Measurements from ENCODE around the gene HSD11B1.
A peak's percentile ranks its signal among the peaks of the same experiment; 100 is the strongest.

The HSD11B1 gene

DNA sequence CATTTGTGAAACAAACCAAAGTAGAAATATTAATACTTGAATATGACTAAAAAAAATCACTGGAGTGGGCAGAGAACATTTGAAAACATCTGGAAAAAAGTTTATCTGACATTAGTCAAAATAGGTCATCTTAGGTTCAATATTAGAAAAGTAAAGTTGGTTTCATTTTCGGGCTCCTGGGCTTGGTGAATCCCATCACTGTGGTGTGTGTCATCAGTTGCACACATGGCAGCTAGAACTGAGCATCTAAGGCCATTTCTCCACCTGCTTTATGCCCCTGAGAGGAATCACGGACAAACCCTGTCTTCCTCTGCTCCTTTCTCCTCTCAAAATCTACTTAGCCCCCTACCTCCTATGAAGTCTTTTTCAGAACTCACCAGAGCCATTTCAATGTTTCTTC, 5.4 kb downstream of the HSD11B1 start:
- H2AFZ ChIP-seq (ENCODE audit: low read depth, low read length) = no peak overlapping the region
- ATAC-seq (ENCODE audit: insufficient read depth, low read depth) (peak; percentile 56; the same call in 1 of the 3 replicates), DNase-seq (no peak)
- no peaks in the 10 kb centered on the region for H3K36me3 ChIP-seq (ENCODE audit: insufficient read depth, low read length)
- no peak overlapping the region for H3K4me3 ChIP-seq (ENCODE audit: low read depth in 1 of 2, low read length in 2 of 2)
- no peaks in the 10 kb centered on the region for H3K27me3 ChIP-seq (ENCODE audit: insufficient read depth, low read length, poor library complexity)
- H4K20me1 ChIP-seq (ENCODE audit: insufficient read depth, low read length) = no peaks in the 10 kb centered on the region
- no peak overlapping the region for H3K4me2 ChIP-seq (ENCODE audit: insufficient read depth, low read length)
- no peaks in the 10 kb centered on the region for H3K9me3 ChIP-seq (ENCODE audit: insufficient read depth, low read length, severe bottlenecking)
- no peaks in the 10 kb centered on the region for H3K79me2 ChIP-seq (ENCODE audit: insufficient read depth, low read length)
- no peak for TF ChIP-seq EZH2 (IDR thresholded peaks at IDR 0.05; ENCODE audit: borderline replicate concordance, low read depth, low read length, severe bottlenecking)
- TF ChIP-seq, protein P1, sequence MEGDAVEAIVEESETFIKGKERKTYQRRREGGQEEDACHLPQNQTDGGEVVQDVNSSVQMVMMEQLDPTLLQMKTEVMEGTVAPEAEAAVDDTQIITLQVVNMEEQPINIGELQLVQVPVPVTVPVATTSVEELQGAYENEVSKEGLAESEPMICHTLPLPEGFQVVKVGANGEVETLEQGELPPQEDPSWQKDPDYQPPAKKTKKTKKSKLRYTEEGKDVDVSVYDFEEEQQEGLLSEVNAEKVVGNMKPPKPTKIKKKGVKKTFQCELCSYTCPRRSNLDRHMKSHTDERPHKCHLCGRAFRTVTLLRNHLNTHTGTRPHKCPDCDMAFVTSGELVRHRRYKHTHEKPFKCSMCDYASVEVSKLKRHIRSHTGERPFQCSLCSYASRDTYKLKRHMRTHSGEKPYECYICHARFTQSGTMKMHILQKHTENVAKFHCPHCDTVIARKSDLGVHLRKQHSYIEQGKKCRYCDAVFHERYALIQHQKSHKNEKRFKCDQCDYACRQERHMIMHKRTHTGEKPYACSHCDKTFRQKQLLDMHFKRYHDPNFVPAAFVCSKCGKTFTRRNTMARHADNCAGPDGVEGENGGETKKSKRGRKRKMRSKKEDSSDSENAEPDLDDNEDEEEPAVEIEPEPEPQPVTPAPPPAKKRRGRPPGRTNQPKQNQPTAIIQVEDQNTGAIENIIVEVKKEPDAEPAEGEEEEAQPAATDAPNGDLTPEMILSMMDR (IDR thresholded peaks at IDR 0.05; ENCODE audit: borderline replicate concordance, extremely low read depth, low read length, poor library complexity, severe bottlenecking) = no peak
- H3K9ac ChIP-seq (ENCODE audit: low read depth, low read length) = no peak overlapping the region
- no peaks in the 10 kb centered on the region for H3K4me1 ChIP-seq (ENCODE audit: insufficient read depth, low read length)
- no peak overlapping the region for H3K27ac ChIP-seq (ENCODE audit: low read length)

DNA sequence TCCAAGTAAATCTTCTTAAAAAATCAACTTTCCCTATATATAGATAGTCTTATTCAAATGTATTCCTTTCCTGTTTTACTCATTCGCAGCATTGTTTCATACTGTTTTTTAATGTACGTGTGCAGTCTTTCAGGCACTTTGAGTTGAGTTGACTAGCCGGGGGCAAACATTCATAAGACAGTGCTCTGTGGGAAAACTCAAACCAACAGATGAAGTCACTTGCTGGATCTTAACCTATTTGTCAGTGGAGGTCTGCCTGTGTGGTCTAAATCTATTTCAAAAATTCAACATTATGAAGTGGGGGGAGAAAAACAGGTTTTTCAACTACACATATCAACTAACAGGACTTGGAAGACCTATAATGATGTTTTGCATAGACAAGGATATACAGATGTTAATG, 6.2 kb downstream of the HSD11B1 start:
- DNase-seq (no peak), ATAC-seq (ENCODE audit: insufficient read depth, low read depth) (no peak)
- H3K79me2 ChIP-seq (ENCODE audit: insufficient read depth, low read length) = no peaks in the 10 kb centered on the region
- no peak overlapping the region for H3K9ac ChIP-seq (ENCODE audit: low read depth, low read length)
- H3K9me3 ChIP-seq (ENCODE audit: insufficient read depth, low read length, severe bottlenecking) = no peaks in the 10 kb centered on the region
- no peak overlapping the region for H3K27ac ChIP-seq (ENCODE audit: low read length)
- no peaks in the 10 kb centered on the region for H3K27me3 ChIP-seq (ENCODE audit: insufficient read depth, low read length, poor library complexity)
- no peaks in the 10 kb centered on the region for H3K4me1 ChIP-seq (ENCODE audit: insufficient read depth, low read length)
- no peak overlapping the region for H2AFZ ChIP-seq (ENCODE audit: low read depth, low read length)
- no peak overlapping the region for H3K4me2 ChIP-seq (ENCODE audit: insufficient read depth, low read length)
- H4K20me1 ChIP-seq (ENCODE audit: insufficient read depth, low read length) = no peaks in the 10 kb centered on the region
- no peaks in the 10 kb centered on the region for H3K36me3 ChIP-seq (ENCODE audit: insufficient read depth, low read length)
- H3K4me3 ChIP-seq (ENCODE audit: low read depth in 1 of 2, low read length in 2 of 2) = no peak overlapping the region
- no peak for TF ChIP-seq EZH2 (IDR thresholded peaks at IDR 0.05; ENCODE audit: borderline replicate concordance, low read depth, low read length, severe bottlenecking)
- TF ChIP-seq, protein P1 (IDR thresholded peaks at IDR 0.05; ENCODE audit: borderline replicate concordance, extremely low read depth, low read length, poor library complexity, severe bottlenecking) = no peak

DNA sequence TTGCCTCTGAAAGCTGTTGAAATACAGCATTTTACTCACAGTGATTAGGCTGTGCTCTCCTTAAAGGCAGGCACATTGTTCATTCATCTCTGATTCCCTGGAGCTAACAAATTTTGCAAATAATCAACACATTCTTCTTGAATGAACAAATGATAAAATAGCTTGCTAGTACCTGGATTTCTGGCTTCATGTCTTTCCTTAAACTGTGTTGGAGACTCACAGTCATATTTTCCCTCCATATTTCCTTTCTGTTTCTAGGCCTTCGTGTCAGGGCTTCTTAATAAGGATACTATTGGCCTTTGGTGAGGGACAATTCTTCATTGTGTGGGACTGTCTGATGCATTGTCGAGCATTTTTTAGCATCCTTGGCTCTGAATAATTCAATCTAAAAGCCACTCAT, 9.7 kb downstream of the HSD11B1 start:
- no peak overlapping the region for H2AFZ ChIP-seq (ENCODE audit: low read depth, low read length)
- no peaks in the 10 kb centered on the region for H3K4me1 ChIP-seq (ENCODE audit: insufficient read depth, low read length)
- H3K27me3 ChIP-seq (ENCODE audit: insufficient read depth, low read length, poor library complexity) = no peaks in the 10 kb centered on the region
- H3K27ac ChIP-seq (ENCODE audit: low read length) = no peak overlapping the region
- H3K9me3 ChIP-seq (ENCODE audit: insufficient read depth, low read length, severe bottlenecking) = no peaks in the 10 kb centered on the region
- H3K79me2 ChIP-seq (ENCODE audit: insufficient read depth, low read length) = no peaks in the 10 kb centered on the region
- H3K4me2 ChIP-seq (ENCODE audit: insufficient read depth, low read length) = no peak overlapping the region
- no peaks in the 10 kb centered on the region for H3K36me3 ChIP-seq (ENCODE audit: insufficient read depth, low read length)
- DNase-seq (no peak), ATAC-seq (ENCODE audit: insufficient read depth, low read depth) (no peak)
- no peaks in the 10 kb centered on the region for H4K20me1 ChIP-seq (ENCODE audit: insufficient read depth, low read length)
- no peak overlapping the region for H3K9ac ChIP-seq (ENCODE audit: low read depth, low read length)
- H3K4me3 ChIP-seq (ENCODE audit: low read depth in 1 of 2, low read length in 2 of 2) = no peak overlapping the region
- TF ChIP-seq EZH2 (IDR thresholded peaks at IDR 0.05; ENCODE audit: borderline replicate concordance, low read depth, low read length, severe bottlenecking) = no peak
- TF ChIP-seq, protein P1 (IDR thresholded peaks at IDR 0.05; ENCODE audit: borderline replicate concordance, extremely low read depth, low read length, poor library complexity, severe bottlenecking) = no peak

DNA sequence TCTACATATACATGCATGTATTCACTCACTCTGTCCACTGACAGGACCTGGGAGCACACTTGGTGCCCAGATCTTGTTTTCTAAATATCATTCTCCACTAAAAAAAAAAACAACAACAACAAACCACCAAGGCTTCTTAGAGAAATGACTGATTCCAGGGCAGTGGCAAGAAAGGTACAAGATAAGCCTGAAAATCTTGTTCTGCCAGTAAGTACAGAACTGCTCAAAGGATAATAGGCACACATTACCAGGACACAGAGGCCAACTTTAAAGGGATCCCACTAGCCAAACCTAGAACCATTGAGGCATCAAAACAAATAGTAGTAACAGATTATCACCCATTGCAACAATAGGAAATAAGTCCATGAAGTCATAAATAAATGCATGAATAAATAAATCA, 10.7 kb downstream of the HSD11B1 start:
- H3K4me1 ChIP-seq (ENCODE audit: insufficient read depth, low read length) = no peaks in the 10 kb centered on the region
- no peak overlapping the region for H2AFZ ChIP-seq (ENCODE audit: low read depth, low read length)
- H3K36me3 ChIP-seq (ENCODE audit: insufficient read depth, low read length) = no peaks in the 10 kb centered on the region
- H4K20me1 ChIP-seq (ENCODE audit: insufficient read depth, low read length) = no peaks in the 10 kb centered on the region
- no peak overlapping the region for H3K4me3 ChIP-seq (ENCODE audit: low read depth in 1 of 2, low read length in 2 of 2)
- H3K4me2 ChIP-seq (ENCODE audit: insufficient read depth, low read length) = no peak overlapping the region
- no peak overlapping the region for H3K27ac ChIP-seq (ENCODE audit: low read length)
- no peaks in the 10 kb centered on the region for H3K27me3 ChIP-seq (ENCODE audit: insufficient read depth, low read length, poor library complexity)
- ATAC-seq (ENCODE audit: insufficient read depth, low read depth) = no peak
- no peaks in the 10 kb centered on the region for H3K79me2 ChIP-seq (ENCODE audit: insufficient read depth, low read length)
- H3K9ac ChIP-seq (ENCODE audit: low read depth, low read length) = no peak overlapping the region
- no peak for TF ChIP-seq EZH2 (IDR thresholded peaks at IDR 0.05; ENCODE audit: borderline replicate concordance, low read depth, low read length, severe bottlenecking)
- TF ChIP-seq, protein P1 (IDR thresholded peaks at IDR 0.05; ENCODE audit: borderline replicate concordance, extremely low read depth, low read length, poor library complexity, severe bottlenecking) = no peak
- DNase-seq = no peak
- no peaks in the 10 kb centered on the region for H3K9me3 ChIP-seq (ENCODE audit: insufficient read depth, low read length, severe bottlenecking)

All from DND-41 (cell line).